WTC11 (cell line): ENCODE data around the gene LTBP4. TPM values are rescaled to one million over a fixed set of nuclear protein-coding genes. Genes with fewer than 3 reads are reported as not detected.

Experiments used
- ATAC-seq: fragments of 200-7000 bp; cut with Tn5 transposase; 2 replicates; pipeline ENCODE4 v1.10.0; 2021; ENCODE audit warnings: mild to moderate bottlenecking, moderate library complexity
- CTCF ChIA-PET: fragments of 300-600 bp; sonication (Branson Sonifier 250); formaldehyde crosslinking; loops from one replicate; lab custom pipeline; 2021; ENCODE audit warnings: antibody characterized with exemption; lab: Charles Lee
- POLR2A ChIA-PET: fragments of 350-600 bp; sonication (Branson Sonifier 250); formaldehyde crosslinking; loops from one replicate; lab custom pipeline; 2021; ENCODE audit warnings: antibody characterized with exemption; lab: Charles Lee
- DNase-seq: peaks from one replicate; pipeline ENCODE4 v3.0.0; 2021; ENCODE audit warnings: low spot score
- H3K27ac Mint-ChIP-seq: 2 replicates; pipeline ENCODE4 v1.8.0; 2021; ENCODE audit warnings: mixed read lengths
- H3K27me3 Mint-ChIP-seq: 2 replicates; pipeline ENCODE4 v1.8.0; 2021; ENCODE audit warnings: low read depth, mild to moderate bottlenecking, moderate library complexity, mixed read lengths
- H3K36me3 Mint-ChIP-seq: 2 replicates; pipeline ENCODE4 v1.8.0; 2021; ENCODE audit warnings: mixed read lengths
- H3K4me1 Mint-ChIP-seq: 2 replicates; pipeline ENCODE4 v1.8.0; 2022; ENCODE audit warnings: mixed read lengths
- H3K4me3 Mint-ChIP-seq: 2 replicates; pipeline ENCODE4 v1.8.0; 2021; ENCODE audit warnings: mild to moderate bottlenecking, moderate library complexity, mixed read lengths
- H3K9me3 Mint-ChIP-seq: 2 replicates; pipeline ENCODE4 v1.8.0; 2021; ENCODE audit warnings: mixed read lengths
- ATF1 ChIP-seq: sonication (generic); formaldehyde crosslinking; IDR thresholded peaks from 2 replicates; pipeline ENCODE4 v1.8.1; 2023; ENCODE audit warnings: mild to moderate bottlenecking, moderate library complexity, missing genetic modification reagents
- ATF2 ChIP-seq: sonication (generic); formaldehyde crosslinking; IDR thresholded peaks from 2 replicates; pipeline ENCODE4 v1.8.1; 2022; ENCODE audit warnings: low read depth, missing genetic modification reagents, borderline replicate concordance
- CREM ChIP-seq: sonication (generic); formaldehyde crosslinking; IDR thresholded peaks from 2 replicates; pipeline ENCODE4 v1.8.1; 2022; ENCODE audit warnings: mild to moderate bottlenecking, missing genetic modification reagents, moderate library complexity
- ERG ChIP-seq: fragments of 250-450 bp; sonication (Bioruptor Pico); IDR thresholded peaks from 2 replicates; pipeline ENCODE4 v1.8.0; 2021; ENCODE audit warnings: mild to moderate bottlenecking
- ETV6 ChIP-seq: sonication (generic); formaldehyde crosslinking; IDR thresholded peaks from 2 replicates; pipeline ENCODE4 v1.8.1; 2022; ENCODE audit warnings: mild to moderate bottlenecking, missing genetic modification reagents
- FOXJ3 ChIP-seq: sonication (generic); formaldehyde crosslinking; IDR thresholded peaks from 2 replicates; pipeline ENCODE4 v1.9.0; 2021; ENCODE audit warnings: missing genetic modification reagents, mild to moderate bottlenecking, borderline replicate concordance
- FOXP4 ChIP-seq: sonication (generic); formaldehyde crosslinking; IDR thresholded peaks from 2 replicates; pipeline ENCODE4 v1.8.0; 2022; ENCODE audit warnings: mild to moderate bottlenecking, missing genetic modification reagents
- GABPB1 ChIP-seq: sonication (generic); formaldehyde crosslinking; IDR thresholded peaks from 2 replicates; pipeline ENCODE4 v1.8.1; 2023; ENCODE audit warnings: mild to moderate bottlenecking, missing genetic modification reagents
- HMGA2 ChIP-seq: fragments of 250-450 bp; sonication (Bioruptor Pico); IDR thresholded peaks from 2 replicates; pipeline ENCODE4 v1.4.0; 2021; ENCODE audit warnings: mild to moderate bottlenecking, moderate library complexity
- RELA ChIP-seq: sonication (generic); formaldehyde crosslinking; IDR thresholded peaks from 2 replicates; pipeline ENCODE4 v1.8.1; 2022; ENCODE audit warnings: missing genetic modification reagents, mild to moderate bottlenecking, borderline replicate concordance
- RORB ChIP-seq: fragments of 250-450 bp; sonication (Bioruptor Pico); IDR thresholded peaks from 2 replicates; pipeline ENCODE4 v1.9.0; 2021; ENCODE audit warnings: mild to moderate bottlenecking
- TEAD1 ChIP-seq: sonication (generic); formaldehyde crosslinking; IDR thresholded peaks from 2 replicates; pipeline ENCODE4 v1.8.0; 2022; ENCODE audit warnings: mild to moderate bottlenecking, missing genetic modification reagents
- TEAD4 ChIP-seq: sonication (generic); formaldehyde crosslinking; IDR thresholded peaks from 2 replicates; pipeline ENCODE4 v1.8.0; 2022; ENCODE audit warnings: mild to moderate bottlenecking, missing genetic modification reagents
- ZBTB21 ChIP-seq: sonication (generic); formaldehyde crosslinking; IDR thresholded peaks from 2 replicates; pipeline ENCODE4 v1.8.1; 2023; ENCODE audit warnings: mild to moderate bottlenecking, missing genetic modification reagents, borderline replicate concordance
- ZNF121 ChIP-seq: sonication (generic); formaldehyde crosslinking; IDR thresholded peaks from 2 replicates; pipeline ENCODE4 v1.8.0; 2023; ENCODE audit warnings: missing genetic modification reagents
- ZNF263 ChIP-seq: sonication (generic); formaldehyde crosslinking; IDR thresholded peaks from 2 replicates; pipeline ENCODE4 v1.8.1; 2022; ENCODE audit warnings: low read depth, mild to moderate bottlenecking, moderate library complexity, missing genetic modification reagents
- ZNF281 ChIP-seq: sonication (generic); formaldehyde crosslinking; IDR thresholded peaks from 2 replicates; pipeline ENCODE4 v1.8.0; 2023; ENCODE audit warnings: mild to moderate bottlenecking, missing genetic modification reagents
- ZSCAN18 ChIP-seq: fragments of 250-450 bp; sonication (Bioruptor Pico); IDR thresholded peaks from 2 replicates; pipeline ENCODE4 v2.1.2; 2022; ENCODE audit warnings: mild to moderate bottlenecking, moderate library complexity
- total RNA-seq: library from RNA; stranded (reverse); gene quantifications from 3 replicates; pipeline ENCODE4 v1.2.3, GENCODE V29; 2021

LTBP4 gene
- total RNA-seq, 1 experiment from 2014 or later, result 125 TPM

GRCh38 chr19:40608957-40609356, 7.8 kb downstream of the LTBP4 start:
- H3K36me3 Mint-ChIP-seq, result peaks cover 3% of the 10 kb centered on the region; the same call in 1 of the 2 replicates
- peaks cover 43% of the 10 kb centered on the region for H3K4me1 Mint-ChIP-seq
- ATAC-seq (no peak), DNase-seq (no peak)
- ChIA-PET POLR2A (interaction anchor here (1.3 kb wide), 1 partner anchor 26 kb away, joined by 5 read pairs; no protein-coding TSS in a partner anchor), CTCF (interaction anchor here (0.9 to 2.5 kb wide), 8 partner anchors 8 to 189 kb away, joined by 3 to 33 read pairs (median 8); partner anchors contain the start of gene LTBP4)
- TF ChIP-seq GABPB1 (CRISPR knock-in tag), result no peak
- no peak for TF ChIP-seq ZNF263
- no peak for TF ChIP-seq ATF2 (CRISPR knock-in tag)
- TF ChIP-seq RELA, result no peak
- no peak for TF ChIP-seq CREM (CRISPR knock-in tag)
- TF ChIP-seq TEAD1 (CRISPR knock-in tag), result no peak
- TF ChIP-seq ZSCAN18 (CRISPR knock-in tag), result no peak
- no peak for TF ChIP-seq ZNF281 (CRISPR knock-in tag)
- no peak for TF ChIP-seq TEAD4
- TF ChIP-seq ERG (CRISPR knock-in tag), result no peak
- no peak for TF ChIP-seq ZBTB21 (CRISPR knock-in tag)
- no peak for TF ChIP-seq RORB
- no peak for TF ChIP-seq ETV6
- TF ChIP-seq FOXJ3, result no peak
- no peak for TF ChIP-seq ATF1 (CRISPR knock-in tag)
- TF ChIP-seq FOXP4 (CRISPR knock-in tag), result no peak
- no peak for TF ChIP-seq HMGA2 (CRISPR knock-in tag)
- TF ChIP-seq ZNF121 (CRISPR knock-in tag), result no peak
- peak overlapping the region; percentile 73 for H3K4me3 Mint-ChIP-seq
- H3K27ac Mint-ChIP-seq, result no peak overlapping the region
- peaks cover 89% of the 10 kb centered on the region for H3K27me3 Mint-ChIP-seq
- no peaks in the 10 kb centered on the region for H3K9me3 Mint-ChIP-seq
